HG02610 (cell line): ENCODE results near the gene IQSEC1.

ENCODE experiments used
- ATAC-seq: cut with Tn5 transposase; IDR thresholded peaks from one replicate; pipeline ENCODE4 v1.9.1; 2021; ENCODE audit warnings: mild to moderate bottlenecking, moderate library complexity; ENCODE audit not compliant: unreplicated experiment

The IQSEC1 gene

GRCh38 chr3:13017361-13018042 lies 55.7 kb downstream of the IQSEC1 start:
- no peak for ATAC-seq

DNA sequence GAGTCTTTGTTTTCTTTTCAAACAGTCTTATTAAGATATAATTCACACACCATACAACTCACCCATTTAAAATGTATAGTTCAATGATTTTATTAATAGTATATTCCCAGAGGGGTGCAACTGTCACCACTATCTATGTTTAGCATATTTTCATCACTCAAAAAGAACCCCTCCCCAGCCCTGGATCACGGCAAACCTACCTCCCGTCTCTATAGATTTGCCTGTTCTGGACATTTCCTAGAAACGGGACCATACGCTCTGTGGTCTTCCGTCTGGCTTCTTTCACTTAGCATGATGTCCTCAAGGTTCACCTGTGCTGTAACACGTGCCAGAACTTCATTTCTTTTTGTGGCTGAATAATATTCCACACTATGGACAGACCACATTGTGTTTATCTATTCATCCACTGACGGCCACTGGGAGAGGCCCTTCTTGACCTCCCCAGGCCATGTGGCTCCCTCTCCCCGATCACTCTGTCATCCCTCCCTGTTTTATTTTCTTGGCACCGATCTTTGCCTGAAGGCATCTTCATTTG lies 56.4 kb downstream of the IQSEC1 start:
- no peak for ATAC-seq

- peak; percentile 20 for ATAC-seq
Observed at GRCh38 chr3:13016083-13016720, 57.0 kb downstream of the IQSEC1 start.

DNA sequence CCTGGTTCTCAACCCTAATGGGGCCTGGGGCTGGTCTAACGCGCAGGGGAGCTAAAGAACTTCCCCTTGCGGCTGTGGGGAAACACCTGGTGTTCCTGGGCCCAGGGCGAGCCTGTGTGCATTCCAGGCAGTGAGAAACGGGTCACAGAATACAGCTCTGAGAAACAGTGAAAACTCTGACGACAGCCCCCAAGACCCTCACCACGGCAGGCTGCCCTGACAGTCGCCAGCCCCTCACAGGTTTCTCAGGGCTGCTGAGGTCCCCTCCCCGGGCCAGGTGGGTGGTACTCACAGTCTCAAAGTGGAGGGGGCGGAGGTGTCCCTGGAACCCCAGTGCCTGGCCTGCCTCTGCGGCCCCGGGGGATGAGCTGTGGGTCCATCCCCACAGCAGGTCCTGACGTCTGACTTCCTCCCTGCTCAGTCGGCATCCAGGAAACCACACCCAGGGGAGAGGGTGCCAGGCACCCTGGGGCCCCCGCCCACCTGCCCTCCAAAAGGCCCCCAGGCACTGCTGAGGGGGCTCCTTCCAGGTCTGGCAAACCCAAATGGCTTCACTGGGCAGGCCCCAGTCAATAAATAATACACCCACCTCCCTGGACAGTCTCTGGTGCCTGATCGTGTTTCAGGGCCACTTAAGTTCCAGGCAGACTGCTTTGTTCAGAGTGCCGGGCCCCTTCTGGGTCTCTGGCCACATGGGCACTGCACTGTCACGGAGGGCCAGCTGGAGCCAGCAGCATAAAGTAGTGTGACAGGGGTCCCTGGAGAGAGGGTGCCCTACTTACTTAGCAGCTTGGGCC lies 57.7 kb downstream of the IQSEC1 start:
- ATAC-seq, result peak; percentile 31

DNA sequence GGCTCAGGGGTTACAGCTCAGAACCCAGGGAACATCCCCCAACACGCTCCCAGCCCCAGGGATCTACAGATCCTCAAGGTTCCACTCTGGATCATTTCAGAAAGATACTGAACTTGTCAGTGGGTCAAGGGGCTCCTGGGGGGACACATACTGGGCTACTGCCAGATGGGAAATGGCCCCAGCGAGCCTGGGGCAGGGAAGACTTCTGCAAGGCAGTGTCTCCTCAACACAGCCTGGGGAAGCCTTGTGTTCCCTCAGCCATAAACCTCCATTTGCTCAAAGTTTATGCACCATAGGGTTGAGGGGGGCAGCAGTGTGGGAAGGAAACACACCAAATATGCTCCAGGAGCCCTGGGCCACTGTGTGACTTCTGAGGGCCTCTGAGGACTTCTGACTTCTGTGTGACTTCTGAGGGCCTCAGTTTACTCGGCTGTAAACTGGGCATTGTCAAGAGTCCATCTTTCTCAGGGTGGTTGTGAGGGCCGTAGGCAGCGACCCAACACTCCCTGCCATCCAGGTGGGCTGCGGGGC lies 58.4 kb downstream of the IQSEC1 start:
- ATAC-seq, result no peak

GRCh38 chr3:13013994-13014754 lies 59.1 kb downstream of the IQSEC1 start:
- no peak for ATAC-seq

DNA sequence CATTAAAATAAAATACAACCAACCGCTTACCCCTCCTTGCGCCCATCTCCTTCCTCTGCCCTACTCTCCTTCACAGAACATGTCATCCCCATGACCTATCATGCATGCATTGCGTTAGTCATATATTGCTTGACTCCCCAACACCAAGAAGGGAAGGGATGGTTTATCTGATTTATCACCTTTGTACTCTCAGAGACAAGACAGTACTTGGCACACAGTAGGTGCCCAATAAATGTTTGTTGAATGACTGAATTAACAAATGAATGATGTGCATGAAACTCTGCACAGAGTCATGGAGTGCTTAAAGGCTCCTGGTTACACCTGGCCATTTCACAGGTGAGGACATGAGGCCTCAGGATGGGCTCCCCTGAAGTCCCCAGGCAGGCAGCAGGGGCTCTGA lies 59.7 kb downstream of the IQSEC1 start:
- ATAC-seq, result no peak

- ATAC-seq, result no peak
Observed at GRCh38 chr3:13013151-13013561, 60.1 kb downstream of the IQSEC1 start.

GRCh38 chr3:13012221-13012691 lies 61.0 kb downstream of the IQSEC1 start:
- peak; percentile 40 for ATAC-seq

- peak; percentile 39 for ATAC-seq
Observed at GRCh38 chr3:13011573-13012220, 61.5 kb downstream of the IQSEC1 start.

DNA sequence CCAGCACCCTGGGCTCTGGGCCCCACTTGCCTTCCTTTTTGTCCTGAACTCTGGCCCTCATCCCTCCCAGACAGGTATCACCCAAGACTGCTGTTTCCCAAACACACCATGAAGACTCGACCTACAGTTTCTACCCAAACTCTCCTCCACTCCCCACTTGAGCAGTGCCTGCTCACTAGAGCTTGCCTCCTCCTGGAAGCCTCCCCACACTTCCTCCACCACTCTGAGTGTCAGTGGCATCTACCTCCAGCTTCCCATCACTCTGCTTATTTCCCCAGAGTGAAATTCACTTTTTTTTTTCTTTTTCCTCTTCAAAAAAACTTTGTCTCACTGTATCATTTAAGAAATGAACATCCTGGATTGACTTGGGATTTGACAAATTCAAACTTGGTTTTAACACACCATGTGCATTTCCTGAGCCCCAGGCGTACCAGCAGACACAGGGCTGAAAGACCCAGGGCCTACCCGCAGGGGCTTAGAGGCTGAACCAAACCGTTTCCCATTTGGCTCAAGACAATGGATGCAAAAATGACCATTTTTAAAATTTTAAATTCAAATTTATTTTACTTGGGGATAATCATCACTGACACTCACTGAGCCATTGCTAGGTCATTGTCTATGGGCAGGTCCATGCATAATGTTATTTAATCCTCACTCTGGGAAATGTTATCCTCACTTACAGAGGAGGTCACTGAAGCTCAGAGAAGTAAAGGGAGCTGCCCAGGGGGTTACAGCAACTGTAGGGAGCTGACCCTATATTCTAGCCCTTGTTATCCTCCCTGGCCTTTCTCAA lies 62.3 kb downstream of the IQSEC1 start:
- no peak for ATAC-seq

- ATAC-seq, result no peak
Observed at GRCh38 chr3:13009946-13010315, 63.3 kb downstream of the IQSEC1 start.

- ATAC-seq, result peak; percentile 23
Observed at GRCh38 chr3:13009132-13009945, 63.9 kb downstream of the IQSEC1 start.

- no peak for ATAC-seq
Observed at GRCh38 chr3:13008155-13008995, 64.9 kb downstream of the IQSEC1 start.

GRCh38 chr3:13007251-13007941 lies 65.8 kb downstream of the IQSEC1 start:
- ATAC-seq, result no peak

- ATAC-seq, result no peak
Observed at GRCh38 chr3:13006216-13006990, 66.8 kb downstream of the IQSEC1 start.
